GM13977 (cell line): ENCODE measurements around the gene KCNIP1.

Experiments used
- DNase-seq: peaks from one replicate; pipeline ENCODE4 v3.0.0; 2012; ENCODE audit warnings: low spot score
- in situ Hi-C: fragments of 300-500 bp; cut with MboI; formaldehyde crosslinking; loops from one replicate; pipeline ENCODE4 v1.12.0; 2022; ENCODE audit warnings: low sequenced_read_pairs, low pct_unique_long_range_greater_than_20kb, mixed read lengths, inconsistent platforms; ENCODE audit not compliant: unreplicated experiment
- TF ChIP-seq, protein P1 (sequence below): IDR thresholded peaks from 2 replicates; pipeline ENCODE4 v1.5.1; 2012; ENCODE audit warnings: mild to moderate bottlenecking, control low read depth; ENCODE audit not compliant: insufficient read depth; ENCODE audit errors: extremely low read depth, missing control alignments

The KCNIP1 gene

DNA sequence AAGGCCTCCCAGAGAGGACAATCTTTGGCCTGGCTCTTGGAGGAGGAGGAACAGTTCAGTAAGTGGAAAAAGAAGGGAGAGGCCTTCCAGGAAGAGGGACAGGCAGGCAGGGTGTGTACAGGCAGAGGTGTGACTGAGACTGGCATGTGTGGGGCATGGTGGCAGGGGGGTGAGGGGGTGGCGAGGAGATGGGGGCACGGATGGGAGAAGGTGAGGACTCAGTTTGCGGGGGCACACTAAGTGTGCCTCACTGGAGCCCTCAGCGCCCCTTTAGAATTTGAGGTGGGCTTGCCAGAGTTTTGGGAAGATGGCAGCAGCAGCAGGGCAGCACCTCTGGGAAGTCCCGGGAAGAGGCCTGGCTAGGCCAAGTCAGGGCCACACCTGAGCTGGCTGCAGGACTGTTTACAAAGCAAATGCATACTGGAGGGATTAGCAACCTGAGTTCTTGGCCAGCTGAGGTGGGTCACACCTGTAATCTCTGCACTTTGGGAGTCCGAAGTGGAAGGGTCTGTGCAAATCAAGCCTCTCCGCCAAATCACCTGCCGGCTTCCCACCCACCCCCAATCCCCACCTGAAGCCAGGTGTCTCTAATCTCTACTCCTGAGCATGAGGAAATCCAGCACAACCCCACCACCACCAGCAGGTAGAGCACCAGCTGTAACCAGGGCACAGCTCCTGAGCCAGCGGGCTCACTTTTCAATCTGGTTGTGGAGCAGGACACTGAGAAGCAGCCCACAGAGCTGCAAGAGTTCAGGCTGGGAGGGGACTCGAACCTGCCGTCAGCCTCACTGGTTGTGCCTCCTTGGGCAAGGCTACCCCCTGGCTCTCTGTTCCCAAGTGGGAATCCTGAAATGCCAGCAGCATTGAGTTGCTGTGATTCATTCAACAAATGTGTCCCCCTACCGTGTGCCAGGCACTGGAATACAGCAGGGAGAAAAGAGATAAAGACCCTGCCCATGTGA, 269.5 kb downstream of the KCNIP1 start:
- in situ Hi-C loops: no loop called here
- TF ChIP-seq, protein P1, sequence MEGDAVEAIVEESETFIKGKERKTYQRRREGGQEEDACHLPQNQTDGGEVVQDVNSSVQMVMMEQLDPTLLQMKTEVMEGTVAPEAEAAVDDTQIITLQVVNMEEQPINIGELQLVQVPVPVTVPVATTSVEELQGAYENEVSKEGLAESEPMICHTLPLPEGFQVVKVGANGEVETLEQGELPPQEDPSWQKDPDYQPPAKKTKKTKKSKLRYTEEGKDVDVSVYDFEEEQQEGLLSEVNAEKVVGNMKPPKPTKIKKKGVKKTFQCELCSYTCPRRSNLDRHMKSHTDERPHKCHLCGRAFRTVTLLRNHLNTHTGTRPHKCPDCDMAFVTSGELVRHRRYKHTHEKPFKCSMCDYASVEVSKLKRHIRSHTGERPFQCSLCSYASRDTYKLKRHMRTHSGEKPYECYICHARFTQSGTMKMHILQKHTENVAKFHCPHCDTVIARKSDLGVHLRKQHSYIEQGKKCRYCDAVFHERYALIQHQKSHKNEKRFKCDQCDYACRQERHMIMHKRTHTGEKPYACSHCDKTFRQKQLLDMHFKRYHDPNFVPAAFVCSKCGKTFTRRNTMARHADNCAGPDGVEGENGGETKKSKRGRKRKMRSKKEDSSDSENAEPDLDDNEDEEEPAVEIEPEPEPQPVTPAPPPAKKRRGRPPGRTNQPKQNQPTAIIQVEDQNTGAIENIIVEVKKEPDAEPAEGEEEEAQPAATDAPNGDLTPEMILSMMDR: no peak
- no peak for DNase-seq

DNA sequence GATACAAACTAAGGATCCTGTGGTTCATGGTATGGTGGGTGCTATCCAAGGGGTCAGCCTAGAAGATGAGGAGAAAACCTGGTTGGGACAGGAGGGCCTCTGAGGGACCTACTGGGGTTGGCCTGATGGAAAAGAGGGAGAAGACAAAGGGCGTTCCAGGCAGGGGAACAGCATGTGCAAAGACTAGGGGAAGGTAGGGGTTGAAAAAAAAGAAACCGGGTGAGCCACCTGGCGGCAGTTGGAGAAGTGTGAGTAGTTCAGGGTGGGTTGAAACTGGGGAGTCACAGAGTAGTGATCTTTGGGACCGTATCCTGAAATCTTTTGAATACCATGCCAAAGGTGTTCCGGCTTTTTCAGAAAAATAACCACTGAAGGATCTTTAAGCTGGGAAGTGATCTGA, 271.0 kb downstream of the KCNIP1 start:
- in situ Hi-C loops: no loop called here
- no peak for DNase-seq
- TF ChIP-seq, protein P1: no peak

DNA sequence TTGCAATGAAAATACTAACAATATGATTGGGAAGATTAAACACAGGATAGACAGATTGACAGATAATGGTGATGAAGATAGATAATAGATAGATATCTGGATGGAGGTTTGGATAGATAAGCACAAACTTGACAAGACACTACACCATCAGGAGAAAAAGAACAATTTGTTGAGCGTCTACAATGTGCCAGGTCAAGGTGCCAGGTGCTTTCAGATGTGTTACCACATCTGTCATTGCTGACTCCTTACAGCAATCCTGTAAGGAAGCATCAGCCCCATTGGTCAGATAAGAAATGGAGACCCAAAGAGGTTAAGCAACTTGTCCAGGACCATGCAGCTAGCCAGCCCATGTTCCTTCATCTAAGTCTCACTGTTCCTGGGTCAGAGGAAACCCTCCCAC, 278.1 kb downstream of the KCNIP1 start:
- no peak for DNase-seq
- in situ Hi-C loops: no loop called here
- TF ChIP-seq, protein P1: no peak

DNA sequence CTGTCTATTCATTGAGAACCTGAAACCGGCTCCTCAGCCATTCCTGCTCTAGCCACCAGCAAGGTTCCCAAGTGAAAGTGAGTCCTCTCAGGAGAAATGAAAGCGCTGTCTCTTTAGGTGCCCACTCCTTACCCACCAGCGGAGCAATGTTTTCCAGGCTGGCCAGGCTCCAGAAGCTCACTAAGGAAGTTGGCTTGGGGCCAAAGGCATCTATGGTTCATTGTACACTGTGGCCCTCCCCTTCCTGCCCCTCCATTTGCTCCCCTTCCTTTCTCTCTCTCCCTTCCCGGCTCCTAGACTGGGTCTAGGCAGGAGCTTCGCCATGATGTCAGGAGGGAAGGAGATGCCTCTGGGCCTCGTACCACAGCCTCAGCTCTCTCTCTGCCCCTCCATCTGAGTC, 278.6 kb downstream of the KCNIP1 start:
- TF ChIP-seq, protein P1: no peak
- in situ Hi-C loops: no loop called here
- DNase-seq: no peak

DNA sequence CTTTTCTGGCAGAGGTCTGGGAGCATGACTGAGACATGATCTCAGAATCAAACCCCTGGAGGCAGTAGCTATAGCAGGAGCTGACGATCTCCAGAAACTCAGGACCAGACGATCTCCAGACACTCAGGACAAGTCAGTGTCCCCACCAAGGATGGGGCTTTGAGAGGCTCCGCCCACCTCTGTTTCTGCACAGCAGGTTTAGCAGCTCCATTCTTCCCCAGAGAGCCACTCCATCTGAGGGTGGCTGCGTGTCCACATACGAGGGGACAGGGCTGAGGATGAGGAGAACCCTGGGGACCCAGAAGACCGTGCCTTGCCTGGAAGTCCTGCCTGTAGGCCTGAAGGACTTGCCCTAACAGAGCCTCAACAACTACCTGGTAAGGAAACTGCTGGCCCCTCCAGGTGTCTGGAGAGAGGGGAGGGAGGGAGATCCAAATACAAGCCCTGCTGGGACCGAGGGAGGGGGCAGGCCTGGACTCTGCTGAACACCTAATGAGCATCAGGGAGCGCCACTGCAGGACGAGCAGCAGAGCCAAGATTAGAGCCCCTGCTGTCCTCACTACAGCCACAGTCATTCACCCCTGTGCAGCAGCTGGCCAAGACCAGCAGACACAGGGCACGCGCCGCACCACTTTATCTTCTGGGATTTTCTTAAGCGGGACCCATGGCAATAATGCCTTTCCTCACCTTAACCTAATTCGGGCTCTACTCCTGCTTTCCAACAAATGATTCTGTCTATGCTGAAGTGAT, 279.9 kb downstream of the KCNIP1 start, which contains the start of gene GABRP:
GABRP (plus strand) TSS at position 228 of the 750 bp plus-strand sequence. CDS start 4,891 bp downstream, outside the sequence.
- DNase-seq: no peak
- TF ChIP-seq, protein P1: no peak
- in situ Hi-C loops: no loop called here

DNA sequence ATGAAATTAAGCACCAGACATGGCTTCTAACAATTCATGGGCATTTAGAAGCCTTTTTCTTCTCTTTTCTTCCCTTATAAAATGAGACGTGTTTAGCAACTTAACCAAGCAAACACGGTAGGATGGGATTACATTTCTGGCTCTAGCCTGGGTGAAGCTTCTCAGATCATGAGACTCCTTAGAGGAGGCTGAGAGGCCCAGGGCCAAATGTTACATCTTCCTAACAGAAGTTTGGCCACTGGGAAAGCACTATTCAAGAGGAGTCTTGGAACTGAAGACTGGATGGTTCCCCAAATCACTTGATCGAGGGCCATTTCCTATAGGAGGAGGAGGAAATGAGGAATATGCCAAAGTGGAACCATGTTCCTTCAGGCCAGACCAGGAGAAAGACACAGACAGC, 281.6 kb downstream of the KCNIP1 start:
- TF ChIP-seq, protein P1: no peak
- in situ Hi-C loops: no loop called here
- DNase-seq: no peak
